Measurements from ENCODE around the gene GANAB.

DNA sequence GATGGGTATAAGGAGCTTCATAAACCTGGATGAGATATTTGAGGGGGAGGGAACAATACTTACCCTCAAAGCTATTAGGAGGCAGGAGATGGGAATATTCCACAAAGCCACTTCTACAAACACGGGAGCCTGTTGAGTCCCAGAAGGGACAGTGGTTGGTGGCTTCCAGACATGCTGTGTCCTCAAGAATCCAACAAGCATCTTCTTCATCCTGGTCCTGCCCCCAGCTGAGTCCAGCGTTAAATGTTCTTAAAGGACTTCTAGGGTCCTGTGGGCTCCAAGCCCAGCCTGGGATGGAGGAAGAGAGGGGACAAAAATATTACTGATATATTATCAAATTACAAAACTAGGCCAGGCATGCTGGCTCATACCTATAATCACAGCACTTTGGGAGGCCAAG, 21.0 kb upstream of the GANAB start:
- TF ChIP-seq, protein P1, sequence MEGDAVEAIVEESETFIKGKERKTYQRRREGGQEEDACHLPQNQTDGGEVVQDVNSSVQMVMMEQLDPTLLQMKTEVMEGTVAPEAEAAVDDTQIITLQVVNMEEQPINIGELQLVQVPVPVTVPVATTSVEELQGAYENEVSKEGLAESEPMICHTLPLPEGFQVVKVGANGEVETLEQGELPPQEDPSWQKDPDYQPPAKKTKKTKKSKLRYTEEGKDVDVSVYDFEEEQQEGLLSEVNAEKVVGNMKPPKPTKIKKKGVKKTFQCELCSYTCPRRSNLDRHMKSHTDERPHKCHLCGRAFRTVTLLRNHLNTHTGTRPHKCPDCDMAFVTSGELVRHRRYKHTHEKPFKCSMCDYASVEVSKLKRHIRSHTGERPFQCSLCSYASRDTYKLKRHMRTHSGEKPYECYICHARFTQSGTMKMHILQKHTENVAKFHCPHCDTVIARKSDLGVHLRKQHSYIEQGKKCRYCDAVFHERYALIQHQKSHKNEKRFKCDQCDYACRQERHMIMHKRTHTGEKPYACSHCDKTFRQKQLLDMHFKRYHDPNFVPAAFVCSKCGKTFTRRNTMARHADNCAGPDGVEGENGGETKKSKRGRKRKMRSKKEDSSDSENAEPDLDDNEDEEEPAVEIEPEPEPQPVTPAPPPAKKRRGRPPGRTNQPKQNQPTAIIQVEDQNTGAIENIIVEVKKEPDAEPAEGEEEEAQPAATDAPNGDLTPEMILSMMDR (conservative IDR thresholded peaks at IDR 0.05 in 1 of 2, IDR thresholded peaks at IDR 0.05 in 1 of 2; ENCODE audit: low read depth in 1 of 2, low read length in 2 of 2) = no peak
- TF ChIP-seq EZH2 (IDR thresholded peaks at IDR 0.05; ENCODE audit: low read length, missing control alignments) = no peak

All from fibroblast of lung (primary cell).